ENCODE data around the gene CUEDC1. TPM values are rescaled to one million over a fixed set of nuclear protein-coding genes. Genes with fewer than 3 reads are reported as not detected.

CUEDC1 gene
- total and polyA plus RNA-seq, 9 donors, result 6.7 to 30.2 (median 21.5) TPM

DNA sequence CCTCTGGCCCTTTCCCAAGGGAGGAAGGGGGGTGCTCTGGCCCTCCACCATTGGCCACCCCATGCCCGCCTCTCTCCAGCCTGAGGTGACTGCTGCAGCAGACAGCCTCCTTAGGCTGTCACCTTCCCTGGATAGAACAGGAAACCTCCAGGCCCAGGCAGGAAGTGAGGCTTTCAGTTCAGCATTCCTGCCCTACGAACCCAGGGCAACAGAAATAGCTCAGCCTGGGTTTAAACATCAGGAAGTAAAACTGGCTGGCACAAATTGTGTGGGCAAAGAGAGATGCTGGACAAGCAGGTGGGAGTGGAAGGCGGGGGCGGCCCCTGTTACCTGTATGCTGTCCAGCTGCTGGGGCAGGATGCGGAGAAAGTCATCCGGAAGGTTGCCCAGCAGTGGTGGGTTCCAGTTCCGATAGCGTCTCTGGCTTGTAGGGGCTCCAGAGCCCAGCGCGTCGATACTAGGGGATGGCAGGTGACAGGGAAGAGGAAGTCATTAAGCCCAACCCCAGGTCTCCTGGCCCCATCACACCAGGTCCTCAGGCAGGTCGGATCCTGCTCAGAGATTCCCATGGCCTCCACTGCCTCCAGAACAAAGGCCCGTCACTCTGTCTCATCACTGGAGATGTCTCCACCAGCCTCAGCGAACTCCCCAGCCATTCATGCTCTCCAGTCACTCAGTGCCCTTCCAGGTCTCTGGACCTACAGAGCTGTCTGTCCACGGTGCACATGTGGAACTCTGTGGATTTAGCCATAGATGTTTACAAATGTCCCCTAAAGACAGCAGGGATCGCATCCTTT, 81.8 kb downstream of the CUEDC1 start:
- WGBS, 3 donors, result 88 to 91% (median 89%) methylated on average over 16 of the region's 16 CpGs
- Histone ChIP-seq H3K36me3 (no peaks in the 10 kb centered on the region), H3K27me3 (no peaks in the 10 kb centered on the region), H3K4me1 (ENCODE audit: insufficient read depth) (peaks cover 28% of the 10 kb centered on the region), H3K27ac (peak overlapping the region in 1 of 2 donors; percentile 78), H3K9me3 (no peaks in the 10 kb centered on the region), H3K4me3 (no peak overlapping the region)
- intact Hi-C loops (cut with DNase I), result loop anchor here in 1 of 4 donors (5.0 kb wide), 1 partner anchor 79 kb away; no protein-coding TSS in a partner anchor
- no peak for DNase-seq
- TF ChIP-seq POLR2A (IDR thresholded peaks at IDR 0.05) (no peak), EP300 (IDR thresholded peaks at IDR 0.05) (no peak)
- TF ChIP-seq, protein P1, sequence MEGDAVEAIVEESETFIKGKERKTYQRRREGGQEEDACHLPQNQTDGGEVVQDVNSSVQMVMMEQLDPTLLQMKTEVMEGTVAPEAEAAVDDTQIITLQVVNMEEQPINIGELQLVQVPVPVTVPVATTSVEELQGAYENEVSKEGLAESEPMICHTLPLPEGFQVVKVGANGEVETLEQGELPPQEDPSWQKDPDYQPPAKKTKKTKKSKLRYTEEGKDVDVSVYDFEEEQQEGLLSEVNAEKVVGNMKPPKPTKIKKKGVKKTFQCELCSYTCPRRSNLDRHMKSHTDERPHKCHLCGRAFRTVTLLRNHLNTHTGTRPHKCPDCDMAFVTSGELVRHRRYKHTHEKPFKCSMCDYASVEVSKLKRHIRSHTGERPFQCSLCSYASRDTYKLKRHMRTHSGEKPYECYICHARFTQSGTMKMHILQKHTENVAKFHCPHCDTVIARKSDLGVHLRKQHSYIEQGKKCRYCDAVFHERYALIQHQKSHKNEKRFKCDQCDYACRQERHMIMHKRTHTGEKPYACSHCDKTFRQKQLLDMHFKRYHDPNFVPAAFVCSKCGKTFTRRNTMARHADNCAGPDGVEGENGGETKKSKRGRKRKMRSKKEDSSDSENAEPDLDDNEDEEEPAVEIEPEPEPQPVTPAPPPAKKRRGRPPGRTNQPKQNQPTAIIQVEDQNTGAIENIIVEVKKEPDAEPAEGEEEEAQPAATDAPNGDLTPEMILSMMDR (IDR thresholded peaks at IDR 0.05), result no peak

DNA sequence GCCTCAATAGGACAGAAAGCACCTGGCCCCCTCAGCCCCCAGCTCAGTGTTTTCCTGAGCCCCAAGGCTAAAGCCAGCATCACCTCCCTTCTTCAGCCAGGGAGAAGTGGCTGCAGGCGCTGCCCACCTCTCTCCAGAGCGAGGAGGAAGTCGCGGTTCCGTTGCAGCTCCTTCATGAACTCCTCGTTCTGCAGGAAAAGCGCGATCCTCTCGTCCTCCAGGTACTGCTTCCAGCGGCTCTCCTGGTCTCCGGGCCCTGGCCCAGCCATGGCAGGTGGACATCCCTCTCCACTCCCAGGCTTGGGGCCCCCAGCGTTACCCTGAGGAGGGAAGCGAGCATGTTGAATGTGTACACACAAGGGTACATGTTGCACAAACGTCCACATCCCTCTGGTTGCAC, 82.7 kb downstream of the CUEDC1 start:
- Histone ChIP-seq H3K4me1 (ENCODE audit: insufficient read depth) (peaks cover 30% of the 10 kb centered on the region), H3K36me3 (no peaks in the 10 kb centered on the region), H3K27ac (no peak overlapping the region), H3K9me3 (no peaks in the 10 kb centered on the region), H3K4me3 (no peak overlapping the region), H3K27me3 (no peaks in the 10 kb centered on the region)
- WGBS, 3 donors, result 88% methylated on average over 14 of the region's 14 CpGs
- intact Hi-C loops (cut with DNase I), result loop anchor here in 1 of 4 donors (5.0 kb wide), 1 partner anchor 80 kb away; no protein-coding TSS in a partner anchor
- TF ChIP-seq POLR2A (IDR thresholded peaks at IDR 0.05) (no peak), EP300 (IDR thresholded peaks at IDR 0.05) (no peak)
- TF ChIP-seq, protein P1 (IDR thresholded peaks at IDR 0.05), result no peak
- DNase-seq, result no peak

DNA sequence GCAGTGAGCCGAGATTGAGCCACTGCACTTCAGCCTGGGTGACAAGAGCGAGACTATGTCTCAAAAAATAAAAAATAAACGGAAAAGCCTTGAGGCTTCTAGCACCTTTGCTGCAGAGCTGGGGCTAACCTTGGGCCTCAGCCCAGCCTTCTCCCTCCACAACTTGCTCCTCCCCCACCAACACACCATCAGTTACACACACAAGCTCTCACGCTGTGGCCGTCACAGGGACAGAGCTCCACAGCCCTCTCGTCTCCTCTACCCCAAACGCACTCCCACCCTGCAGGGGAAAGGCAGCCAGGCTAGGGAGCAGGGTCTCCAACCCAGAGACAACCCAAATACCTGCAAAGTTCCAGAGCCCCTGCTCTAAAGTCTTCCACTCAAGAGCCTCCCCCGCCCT, 83.3 kb downstream of the CUEDC1 start:
- Histone ChIP-seq H3K9me3 (no peaks in the 10 kb centered on the region), H3K4me3 (no peak overlapping the region), H3K27me3 (no peaks in the 10 kb centered on the region), H3K36me3 (no peaks in the 10 kb centered on the region), H3K4me1 (ENCODE audit: insufficient read depth) (peaks cover 30% of the 10 kb centered on the region), H3K27ac (no peak overlapping the region)
- intact Hi-C loops (cut with DNase I), result loop anchor here in 1 of 4 donors (5.0 kb wide), 1 partner anchor 80 kb away; no protein-coding TSS in a partner anchor
- WGBS, 3 donors, result 76 to 91% (median 90%) methylated on average over 8 of the region's 8 CpGs
- TF ChIP-seq, protein P1 (IDR thresholded peaks at IDR 0.05), result no peak
- TF ChIP-seq EP300 (IDR thresholded peaks at IDR 0.05) (no peak), POLR2A (IDR thresholded peaks at IDR 0.05) (no peak)
- no peak for DNase-seq

DNA sequence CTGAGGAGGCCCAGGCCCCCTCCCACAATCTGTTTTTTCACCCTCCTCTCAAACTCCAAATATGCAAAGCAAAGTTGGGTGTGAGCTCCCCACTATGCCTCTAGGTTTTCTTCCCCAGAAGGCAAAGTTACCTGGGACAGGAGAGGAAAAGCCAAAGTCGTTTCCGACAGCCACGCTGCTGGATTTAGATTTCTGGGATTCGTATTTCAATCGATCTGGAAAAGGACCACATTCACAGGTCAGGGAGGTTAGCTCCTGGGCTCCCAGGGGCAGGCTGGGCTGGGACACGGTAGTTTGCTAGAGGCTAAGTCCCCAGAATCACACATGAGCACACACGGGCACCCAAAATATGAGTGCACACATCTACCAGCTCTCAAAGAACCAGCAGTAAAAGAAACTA, 84.1 kb downstream of the CUEDC1 start:
- DNase-seq, result no peak
- Histone ChIP-seq H3K36me3 (no peaks in the 10 kb centered on the region), H3K4me3 (no peak overlapping the region), H3K27me3 (no peaks in the 10 kb centered on the region), H3K27ac (no peak overlapping the region), H3K4me1 (ENCODE audit: insufficient read depth) (peaks cover 28% of the 10 kb centered on the region), H3K9me3 (no peaks in the 10 kb centered on the region)
- WGBS, 3 donors, result 89 to 93% (median 89%) methylated on average over 7 of the region's 7 CpGs
- intact Hi-C loops (cut with DNase I), result loop anchor here in 1 of 4 donors (5.0 kb wide), 1 partner anchor 81 kb away; no protein-coding TSS in a partner anchor
- no peak for TF ChIP-seq POLR2A (IDR thresholded peaks at IDR 0.05)
- TF ChIP-seq, protein P1 (IDR thresholded peaks at IDR 0.05), result no peak
- TF ChIP-seq EP300 (IDR thresholded peaks at IDR 0.05), result no peak

Data from ovary (tissue), 9 donors.